Ascending aorta (tissue), 2 donors: Measurements from ENCODE around the gene FAM98C. TPM values are rescaled to one million over a fixed set of nuclear protein-coding genes. Genes with fewer than 3 reads are reported as not detected.
"Not testable (repeated sequence)": the region's sequence is repeated elsewhere in the genome, so short reads cannot be mapped to it uniquely, and the experiment has no call there.

Source experiments
- DNase-seq, 2 donors: peaks; one replicate each; pipeline ENCODE4 v3.0.0-alpha.2; 2019; ENCODE audit warnings: low spot score in 2 of 2
- H3K27ac ChIP-seq, 2 donors: fragments of 200-600 bp; sonication (generic); one replicate each; pipeline ENCODE4 v1.5.1; 2016 to 2017; ENCODE audit warnings: mild to moderate bottlenecking in 1 of 2
- H3K27me3 ChIP-seq: fragments of 200-600 bp; sonication (generic); one replicate; pipeline ENCODE4 v1.5.1; 2017
- H3K36me3 ChIP-seq, 2 donors: fragments of 200-600 bp; sonication (generic); one replicate each; pipeline ENCODE4 v1.5.1; 2016
- H3K4me1 ChIP-seq, 2 donors: fragments of 200-600 bp; sonication (generic); one replicate each; pipeline ENCODE4 v1.5.1; 2016 to 2017; ENCODE audit warnings: mild to moderate bottlenecking in 1 of 2
- H3K4me3 ChIP-seq, 2 donors: fragments of 200-600 bp; sonication (generic); one replicate each; pipeline ENCODE4 v1.5.1; 2016 to 2017; ENCODE audit warnings: mild to moderate bottlenecking in 1 of 2
- H3K9me3 ChIP-seq, 2 donors: fragments of 200-600 bp; sonication (generic); one replicate each; pipeline ENCODE4 v1.5.1; 2016
- CTCF ChIP-seq, 3 experiments: fragments of 200-600 bp in 2 of 3; fragments of 450-650 bp in 1 of 3; sonication (generic) in 2 of 3; IDR thresholded peaks; one replicate each; pipeline ENCODE4 v1.5.1; 2016 to 2019; ENCODE audit warnings: antibody characterized with exemption in 3 of 3, mild to moderate bottlenecking in 1 of 3, moderate library complexity in 1 of 3
- intact Hi-C: fragments of 100-400 bp; cut with DNase I; formaldehyde crosslinking; loops from one replicate; pipeline ENCODE4 v1.15.1; 2023
- total RNA-seq: library from RNA; depleted of rRNA; stranded (reverse); fragments of >200 nt; gene quantifications from one replicate; pipeline ENCODE4 v1.1.0, GENCODE V29; 2016

FAM98C gene
- total RNA-seq, 1 donor from 2014 or later, result 11.1 TPM

GRCh38 chr19:38402623-38402966, 298 bp upstream of the FAM98C start:
- no peaks in the 10 kb centered on the region for H3K9me3 ChIP-seq
- peaks cover 0 to 11% of the 10 kb centered on the region in 2 donors for H3K4me1 ChIP-seq
- no peak overlapping the region for H3K27ac ChIP-seq
- H3K4me3 ChIP-seq, result peak overlapping the region; percentile 49 to 93
- H3K36me3 ChIP-seq, result peaks cover 9 to 19% of the 10 kb centered on the region in 2 donors
- H3K27me3 ChIP-seq, result no peaks in the 10 kb centered on the region
- TF ChIP-seq CTCF (IDR thresholded peaks at IDR 0.05), result no peak
- intact Hi-C loops, result loop anchor here (2.0 to 5.0 kb wide), 4 partner anchors 66 to 500 kb away; no protein-coding TSS in a partner anchor
- DNase-seq, result no peak

GRCh38 chr19:38404858-38405257, 2.0 kb downstream of the FAM98C start:
- Histone ChIP-seq H3K36me3 (peaks cover 12 to 19% of the 10 kb centered on the region in 2 donors), H3K27ac (no peak overlapping the region), H3K27me3 (no peaks in the 10 kb centered on the region), H3K9me3 (no peaks in the 10 kb centered on the region), H3K4me3 (no peak overlapping the region), H3K4me1 (peaks cover 0 to 11% of the 10 kb centered on the region in 2 donors)
- intact Hi-C loops, result loop anchor here (5.0 kb wide), 1 partner anchor 497 kb away; no protein-coding TSS in a partner anchor
- no peak for DNase-seq
- TF ChIP-seq CTCF (IDR thresholded peaks at IDR 0.05), result no peak

- no peak for TF ChIP-seq CTCF (IDR thresholded peaks at IDR 0.05)
- H3K27me3 ChIP-seq, result no peaks in the 10 kb centered on the region
- H3K36me3 ChIP-seq, result peaks cover 12 to 19% of the 10 kb centered on the region in 2 donors
- peaks cover 0 to 11% of the 10 kb centered on the region in 2 donors for H3K4me1 ChIP-seq
- H3K27ac ChIP-seq, result no peak overlapping the region
- no peak overlapping the region for H3K4me3 ChIP-seq
- intact Hi-C loops, result no loop called here
- DNase-seq, result no peak
- no peaks in the 10 kb centered on the region for H3K9me3 ChIP-seq
Measured at GRCh38 chr19:38405276-38405675, 2.4 kb downstream of the FAM98C start.

- no peaks in the 10 kb centered on the region for H3K4me1 ChIP-seq
- DNase-seq, result no peak
- H3K36me3 ChIP-seq, result peaks cover 12 to 19% of the 10 kb centered on the region in 2 donors
- no peak for TF ChIP-seq CTCF (IDR thresholded peaks at IDR 0.05)
- H3K9me3 ChIP-seq, result no peaks in the 10 kb centered on the region
- H3K4me3 ChIP-seq, result no peak overlapping the region
- no peak overlapping the region for H3K27ac ChIP-seq
- no peaks in the 10 kb centered on the region for H3K27me3 ChIP-seq
- intact Hi-C loops, result no loop called here
Measured at GRCh38 chr19:38409631-38410133, 6.8 kb downstream of the FAM98C start.

- H3K27ac ChIP-seq, H3K4me1 ChIP-seq, DNase-seq, H3K9me3 ChIP-seq, H3K27me3 ChIP-seq, H3K4me3 ChIP-seq, intact Hi-C loops: not testable (repeated sequence)
- H3K36me3 ChIP-seq, result peaks cover 12% of the 10 kb centered on the region in 2 donors
Measured at GRCh38 chr19:38410407-38410806, 7.5 kb downstream of the FAM98C start.

- TF ChIP-seq CTCF (IDR thresholded peaks at IDR 0.05), result no peak
- no peaks in the 10 kb centered on the region for H3K9me3 ChIP-seq
- no peak for DNase-seq
- H3K4me3 ChIP-seq, result no peak overlapping the region
- intact Hi-C loops, result no loop called here
- no peaks in the 10 kb centered on the region for H3K27me3 ChIP-seq
- no peaks in the 10 kb centered on the region for H3K4me1 ChIP-seq
- H3K36me3 ChIP-seq, result peaks cover 9 to 12% of the 10 kb centered on the region in 2 donors
- no peak overlapping the region for H3K27ac ChIP-seq
Measured at GRCh38 chr19:38411041-38411712, 8.3 kb downstream of the FAM98C start.

GRCh38 chr19:38411898-38412297, 9.0 kb downstream of the FAM98C start:
- H3K4me3 ChIP-seq, H3K27me3 ChIP-seq, H3K4me1 ChIP-seq, H3K9me3 ChIP-seq, H3K36me3 ChIP-seq, intact Hi-C loops, H3K27ac ChIP-seq, DNase-seq: not testable (repeated sequence)
